Adrenal gland (tissue), 5 donors: ENCODE data around the gene ODAD3.

Source experiments
- CTCF ChIP-seq, 6 experiments: fragments of 450-650 bp in 4 of 6; fragments of 200-600 bp in 2 of 6; sonication (generic) in 1 of 6; IDR thresholded peaks; 1 replicate in 5 of 6; 2 replicates in 1 of 6; pipeline versions ENCODE4 v1.5.1 to v1.8.0; 2016 to 2021; ENCODE audit warnings: antibody characterized with exemption in 6 of 6, mild to moderate bottlenecking in 2 of 6, moderate library complexity in 1 of 6
- POLR2A ChIP-seq, 2 donors: fragments of 450-650 bp; IDR thresholded peaks; one replicate each; pipeline ENCODE4 v1.6.1; 2017; ENCODE audit warnings: antibody characterized with exemption in 2 of 2, mild to moderate bottlenecking in 2 of 2, moderate library complexity in 1 of 2
- donor health status: DM: no; HTN: no; CAD: no.

GRCh38 chr19:11473725-11474124, 38.8 kb upstream of the ODAD3 start:
- TF ChIP-seq CTCF (IDR thresholded peaks at IDR 0.05) (no peak), POLR2A (IDR thresholded peaks at IDR 0.05) (no peak)
